SK-N-SH treated with all-trans-retinoic acid at 6 μM for 48 hours (cell line): Measurements from ENCODE around the gene NUP88.

Experiments used
- ATAC-seq: fragments of 200-7000 bp; cut with Tn5 transposase; 3 replicates; pipeline ENCODE4 v1.9.1; 2020; ENCODE audit warnings: mild to moderate bottlenecking, moderate library complexity
- ARNTL ChIP-seq: fragments of 450-650 bp; formaldehyde crosslinking; IDR thresholded peaks from 2 replicates; pipeline ENCODE4 v1.5.0; 2020; ENCODE audit warnings: low read depth, mild to moderate bottlenecking, moderate library complexity, borderline replicate concordance
- BACH2 ChIP-seq: fragments of 250-450 bp; sonication (Bioruptor Pico); IDR thresholded peaks from 2 replicates; pipeline ENCODE4 v1.9.0; 2021; ENCODE audit warnings: mild to moderate bottlenecking, borderline replicate concordance
- CREB5 ChIP-seq: fragments of 250-450 bp; sonication (Bioruptor Pico); IDR thresholded peaks from 2 replicates; pipeline ENCODE4 v1.5.1; 2020; ENCODE audit warnings: low read depth, mild to moderate bottlenecking, moderate library complexity
- ESRRG ChIP-seq: fragments of 250-450 bp; sonication (Bioruptor Pico); IDR thresholded peaks from 2 replicates; pipeline ENCODE4 v1.6.1; 2021; ENCODE audit warnings: mild to moderate bottlenecking
- GLIS3 ChIP-seq: fragments of 250-450 bp; sonication (Bioruptor Pico); IDR thresholded peaks from 2 replicates; pipeline ENCODE4 v1.5.0; 2020; ENCODE audit warnings: mild to moderate bottlenecking, moderate library complexity
- ISL1 ChIP-seq: fragments of 250-450 bp; sonication (Bioruptor Pico); IDR thresholded peaks from 2 replicates; pipeline ENCODE4 v2.1.2; 2022; ENCODE audit warnings: mild to moderate bottlenecking, moderate library complexity
- OSR1 ChIP-seq: fragments of 250-450 bp; sonication (Bioruptor Pico); IDR thresholded peaks from 2 replicates; pipeline ENCODE4 v1.8.0; 2022; ENCODE audit warnings: moderate library complexity, mild to moderate bottlenecking, inconsistent platforms
- PATZ1 ChIP-seq: fragments of 250-450 bp; sonication (Bioruptor Pico); IDR thresholded peaks from 2 replicates; pipeline ENCODE4 v1.8.0; 2020; ENCODE audit warnings: mild to moderate bottlenecking, moderate library complexity, borderline replicate concordance
- POU6F1 ChIP-seq: fragments of 250-450 bp; sonication (Bioruptor Pico); IDR thresholded peaks from 2 replicates; pipeline ENCODE4 v1.8.0; 2021; ENCODE audit warnings: low read depth, mild to moderate bottlenecking, moderate library complexity, borderline replicate concordance
- PPARA ChIP-seq: fragments of 250-450 bp; sonication (Bioruptor Pico); IDR thresholded peaks from 2 replicates; pipeline ENCODE4 v1.5.0; 2020; ENCODE audit warnings: mild to moderate bottlenecking, borderline replicate concordance
- RARB ChIP-seq: fragments of 250-450 bp; sonication (Bioruptor Pico); IDR thresholded peaks from 2 replicates; pipeline ENCODE4 v1.8.0; 2021; ENCODE audit warnings: mild to moderate bottlenecking, moderate library complexity
- SNAI2 ChIP-seq: fragments of 250-450 bp; sonication (Bioruptor Pico); IDR thresholded peaks from 2 replicates; pipeline ENCODE4 v1.5.0; 2020; ENCODE audit warnings: mild to moderate bottlenecking, moderate library complexity
- TSHZ2 ChIP-seq: fragments of 250-450 bp; sonication (Bioruptor Pico); IDR thresholded peaks from 2 replicates; pipeline ENCODE4 v1.5.0; 2020; ENCODE audit warnings: mild to moderate bottlenecking, moderate library complexity
- ZC3H10 ChIP-seq: fragments of 250-450 bp; sonication (Bioruptor Pico); IDR thresholded peaks from 2 replicates; pipeline ENCODE4 v1.5.1; 2021; ENCODE audit warnings: mild to moderate bottlenecking, moderate library complexity
- ZNF565 ChIP-seq: fragments of 450-650 bp; formaldehyde crosslinking; conservative IDR thresholded peaks from 2 replicates; pipeline ENCODE4 v1.5.0; 2020; ENCODE audit warnings: low read depth, mild to moderate bottlenecking, moderate library complexity
- ZNF70 ChIP-seq: fragments of 450-650 bp; formaldehyde crosslinking; IDR thresholded peaks from 2 replicates; pipeline ENCODE4 v1.5.0; 2020; ENCODE audit warnings: mild to moderate bottlenecking, moderate library complexity
- ZNF8 ChIP-seq: fragments of 450-650 bp; formaldehyde crosslinking; IDR thresholded peaks from 2 replicates; pipeline ENCODE4 v1.5.0; 2020; ENCODE audit warnings: mild to moderate bottlenecking, moderate library complexity
- TF ChIP-seq, protein P1 (sequence below): fragments of 250-450 bp; sonication (Bioruptor Pico); IDR thresholded peaks from 2 replicates; pipeline ENCODE4 v1.5.1; 2021; ENCODE audit warnings: mild to moderate bottlenecking, moderate library complexity

Gene NUP88

GRCh38 chr17:5370411-5370810 is 49.1 kb downstream of the NUP88 start:
- TF ChIP-seq POU6F1 (CRISPR knock-in tag) (no peak), BACH2 (no peak), CREB5 (CRISPR knock-in tag) (no peak), ZNF565 (no peak), RARB (CRISPR knock-in tag) (no peak), GLIS3 (CRISPR knock-in tag) (no peak)
- ATAC-seq: no peak

DNA sequence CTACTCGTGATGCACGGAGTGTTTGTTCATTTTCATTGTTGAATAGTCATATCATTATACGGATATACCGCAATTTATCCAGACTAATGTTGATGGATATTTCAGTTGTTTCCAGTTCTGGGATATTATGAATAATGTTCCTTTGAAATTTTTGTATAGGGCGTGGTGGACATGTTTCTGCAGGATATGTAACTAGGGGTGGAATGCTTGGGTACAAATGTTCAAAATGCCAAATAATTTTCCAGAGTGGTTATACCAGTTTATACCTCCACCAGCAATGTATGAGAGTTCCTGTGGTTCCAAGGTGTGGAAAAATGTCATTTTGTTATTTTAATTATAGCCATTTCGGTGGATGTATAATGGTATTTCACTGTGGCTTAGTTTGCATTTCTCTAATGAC is 53.6 kb downstream of the NUP88 start:
- no peak for ATAC-seq
- TF ChIP-seq, protein P1, sequence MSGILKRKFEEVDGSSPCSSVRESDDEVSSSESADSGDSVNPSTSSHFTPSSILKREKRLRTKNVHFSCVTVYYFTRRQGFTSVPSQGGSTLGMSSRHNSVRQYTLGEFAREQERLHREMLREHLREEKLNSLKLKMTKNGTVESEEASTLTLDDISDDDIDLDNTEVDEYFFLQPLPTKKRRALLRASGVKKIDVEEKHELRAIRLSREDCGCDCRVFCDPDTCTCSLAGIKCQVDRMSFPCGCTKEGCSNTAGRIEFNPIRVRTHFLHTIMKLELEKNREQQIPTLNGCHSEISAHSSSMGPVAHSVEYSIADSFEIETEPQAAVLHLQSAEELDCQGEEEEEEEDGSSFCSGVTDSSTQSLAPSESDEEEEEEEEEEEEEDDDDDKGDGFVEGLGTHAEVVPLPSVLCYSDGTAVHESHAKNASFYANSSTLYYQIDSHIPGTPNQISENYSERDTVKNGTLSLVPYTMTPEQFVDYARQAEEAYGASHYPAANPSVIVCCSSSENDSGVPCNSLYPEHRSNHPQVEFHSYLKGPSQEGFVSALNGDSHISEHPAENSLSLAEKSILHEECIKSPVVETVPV (CRISPR knock-in tag): no peak
- TF ChIP-seq PPARA (CRISPR knock-in tag) (no peak), ZNF565 (no peak), SNAI2 (CRISPR knock-in tag) (no peak), CREB5 (CRISPR knock-in tag) (no peak), TSHZ2 (CRISPR knock-in tag) (no peak), RARB (CRISPR knock-in tag) (no peak), OSR1 (CRISPR knock-in tag) (no peak), PATZ1 (CRISPR knock-in tag) (no peak), ZC3H10 (CRISPR knock-in tag) (no peak), ESRRG (no peak), ARNTL (CRISPR knock-in tag) (no peak), ZNF8 (CRISPR knock-in tag) (no peak), BACH2 (no peak), POU6F1 (CRISPR knock-in tag) (no peak)
- TF ChIP-seq, all 23 proteins: peak for 0

DNA sequence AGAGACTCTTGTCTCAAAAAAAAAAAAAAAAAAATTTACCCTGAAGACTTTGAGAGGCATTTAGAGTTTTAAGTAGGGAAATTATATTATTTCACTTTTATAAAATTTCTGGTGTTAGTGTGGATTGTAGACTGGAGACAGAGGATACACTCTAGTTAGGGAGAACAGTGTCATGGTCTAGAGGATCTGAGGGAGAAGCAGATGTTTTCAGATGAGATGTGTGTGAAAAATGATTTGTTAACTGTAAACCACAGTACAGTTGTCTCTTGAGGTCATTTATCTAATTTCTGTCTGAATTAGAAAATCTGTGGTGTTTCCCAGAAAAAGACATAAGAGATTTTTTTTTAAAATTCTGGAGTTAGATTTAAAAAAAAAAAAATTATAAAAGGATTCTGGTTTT is 54.8 kb downstream of the NUP88 start:
- no peak for ATAC-seq
- no peak for TF ChIP-seq ZNF70 (CRISPR knock-in tag)
- TF ChIP-seq, protein P1 (CRISPR knock-in tag): no peak
- no peak for TF ChIP-seq TSHZ2 (CRISPR knock-in tag)
- no peak for TF ChIP-seq BACH2
- no peak for TF ChIP-seq ZC3H10 (CRISPR knock-in tag)
- TF ChIP-seq POU6F1 (CRISPR knock-in tag): no peak
- no peak for TF ChIP-seq ISL1 (CRISPR knock-in tag)
